ENCODE results near the gene PIP5K1C.

Gene PIP5K1C

DNA sequence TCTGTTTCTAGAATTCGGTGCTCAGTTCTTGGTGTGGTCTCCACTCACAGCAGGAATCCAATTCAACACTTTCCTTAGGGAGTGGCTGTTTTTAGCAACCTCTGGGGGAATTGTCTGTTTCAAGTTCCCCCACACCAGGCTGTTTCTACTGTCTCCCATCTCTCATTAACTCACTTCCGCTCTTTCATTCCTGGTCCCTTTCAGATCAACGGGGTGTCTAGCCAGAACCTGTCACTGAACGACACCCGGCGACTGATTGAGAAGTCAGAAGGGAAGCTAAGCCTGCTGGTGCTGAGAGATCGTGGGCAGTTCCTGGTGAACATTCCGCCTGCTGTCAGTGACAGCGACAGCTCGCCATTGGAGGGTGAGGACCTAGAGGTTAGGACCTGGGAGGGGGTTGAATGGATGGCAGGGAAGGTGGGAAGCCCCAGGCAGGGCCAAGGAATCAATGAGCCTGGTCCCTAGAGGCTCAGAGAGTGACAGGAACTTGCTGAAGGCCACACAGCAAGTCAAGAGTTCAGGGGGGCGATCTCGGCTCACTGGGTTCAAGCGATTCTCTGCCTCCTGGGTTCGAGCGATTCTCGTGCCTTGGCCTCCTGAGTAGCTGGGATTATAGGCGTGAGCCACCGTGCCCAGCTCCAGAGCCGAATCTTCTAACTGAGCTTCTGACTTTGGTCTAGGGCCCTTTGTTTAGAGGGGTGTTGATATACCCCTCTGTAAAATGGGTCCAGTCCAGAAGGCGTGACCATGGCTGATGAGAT lies 33.5 kb upstream of the PIP5K1C start:
- no peaks in the 10 kb centered on the region for H3K9me3 ChIP-seq (ENCODE audit: control insufficient read depth, low read length)
- no peaks in the 10 kb centered on the region for H3K27me3 ChIP-seq (ENCODE audit: control insufficient read depth, insufficient read depth, low read length)
- H3K36me3 ChIP-seq (ENCODE audit: control insufficient read depth, insufficient read depth, low read length), result peaks cover 13% of the 10 kb centered on the region
- H3K4me1 ChIP-seq (ENCODE audit: control insufficient read depth, insufficient read depth, low read length), result peaks cover 2% of the 10 kb centered on the region
- no peak overlapping the region for H3K4me3 ChIP-seq (ENCODE audit: low read length)
- H3K9ac ChIP-seq (ENCODE audit: low read length), result no peak overlapping the region

DNA sequence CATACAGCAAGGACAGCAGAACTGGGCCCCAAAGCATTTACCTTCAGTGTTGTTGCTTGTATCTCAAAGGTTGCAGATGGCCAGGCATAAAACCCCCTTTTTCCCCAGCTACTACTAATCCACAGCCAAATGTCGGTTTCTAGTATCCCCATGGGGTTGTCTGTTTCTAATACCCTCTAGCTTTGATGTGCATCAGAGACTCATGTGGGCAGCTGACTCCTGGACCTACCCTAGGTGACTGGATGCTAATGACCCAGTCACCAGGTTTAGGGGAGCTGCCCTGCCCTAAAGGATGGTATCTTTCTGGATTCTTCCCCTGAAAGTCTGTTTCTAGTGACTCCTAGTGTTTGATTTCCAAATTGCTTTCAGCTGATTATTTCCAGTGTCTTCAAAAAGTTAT lies 31.8 kb upstream of the PIP5K1C start:
- Histone ChIP-seq H3K4me3 (ENCODE audit: low read length) (no peak overlapping the region), H3K4me1 (ENCODE audit: control insufficient read depth, insufficient read depth, low read length) (peaks cover 14% of the 10 kb centered on the region), H3K9me3 (ENCODE audit: control insufficient read depth, low read length) (no peaks in the 10 kb centered on the region), H3K27me3 (ENCODE audit: control insufficient read depth, insufficient read depth, low read length) (no peaks in the 10 kb centered on the region), H3K9ac (ENCODE audit: low read length) (no peak overlapping the region), H3K36me3 (ENCODE audit: control insufficient read depth, insufficient read depth, low read length) (peaks cover 2% of the 10 kb centered on the region)

DNA sequence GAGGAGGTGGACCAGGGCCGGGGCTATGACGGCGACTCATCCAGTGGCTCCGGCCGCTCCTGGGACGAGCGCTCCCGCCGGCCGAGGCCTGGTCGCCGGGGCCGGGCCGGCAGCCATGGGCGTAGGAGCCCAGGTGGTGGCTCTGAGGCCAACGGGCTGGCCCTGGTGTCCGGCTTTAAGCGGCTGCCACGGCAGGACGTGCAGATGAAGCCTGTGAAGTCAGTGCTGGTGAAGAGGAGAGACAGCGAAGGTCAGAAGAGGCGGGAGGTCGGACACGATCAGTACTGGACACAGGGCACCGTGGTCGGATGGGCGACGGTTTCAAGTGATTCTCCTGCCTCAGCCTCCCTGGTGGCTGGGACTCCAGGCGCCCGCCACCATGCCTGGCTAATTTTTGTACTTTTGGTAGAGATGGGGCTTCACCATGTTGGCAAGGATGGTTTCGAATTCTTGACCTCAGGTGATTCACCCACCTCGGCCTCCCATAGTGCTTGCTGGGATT lies 30.2 kb upstream of the PIP5K1C start:
- Histone ChIP-seq H3K4me3 (ENCODE audit: low read length) (no peak overlapping the region), H3K4me1 (ENCODE audit: control insufficient read depth, insufficient read depth, low read length) (peaks cover 30% of the 10 kb centered on the region), H3K9ac (ENCODE audit: low read length) (no peak overlapping the region), H3K27me3 (ENCODE audit: control insufficient read depth, insufficient read depth, low read length) (no peaks in the 10 kb centered on the region), H3K9me3 (ENCODE audit: control insufficient read depth, low read length) (no peaks in the 10 kb centered on the region), H3K36me3 (ENCODE audit: control insufficient read depth, insufficient read depth, low read length) (no peaks in the 10 kb centered on the region)

DNA sequence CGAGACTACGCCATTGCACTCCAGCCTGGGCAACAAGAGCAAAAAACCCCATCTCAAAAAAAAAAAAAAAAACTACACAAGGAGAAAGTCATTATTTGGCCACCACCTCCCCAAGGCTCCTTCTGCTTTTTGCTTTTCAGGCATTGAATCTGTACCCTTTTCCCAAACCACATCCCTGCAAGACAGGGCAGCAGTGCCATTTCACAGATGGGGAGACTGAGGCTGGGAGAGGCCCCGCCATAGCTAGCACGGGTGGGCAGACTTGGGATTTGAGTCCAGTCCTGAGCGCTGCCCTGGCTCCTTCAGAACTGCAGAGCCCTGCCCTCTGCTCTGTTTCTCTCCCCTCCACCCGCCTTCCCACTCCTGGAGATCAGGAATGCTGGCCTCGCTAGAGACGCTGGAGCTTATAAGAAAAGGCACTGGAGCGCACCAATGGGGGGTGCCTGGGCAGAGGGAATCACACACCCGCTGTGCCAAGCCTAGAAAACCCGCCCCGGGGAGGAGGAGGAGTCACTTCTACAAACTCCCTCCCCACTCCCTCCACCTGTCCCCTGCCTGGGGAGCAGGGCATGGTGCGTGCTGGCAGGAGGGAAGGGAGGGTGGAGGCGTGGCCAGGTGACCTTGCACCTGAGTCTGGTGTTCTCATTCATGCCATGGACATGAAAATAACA lies 25.5 kb upstream of the PIP5K1C start:
- peaks cover 13% of the 10 kb centered on the region for H3K27me3 ChIP-seq (ENCODE audit: control insufficient read depth, insufficient read depth, low read length)
- no peak overlapping the region for H3K4me3 ChIP-seq (ENCODE audit: low read length)
- no peaks in the 10 kb centered on the region for H3K9me3 ChIP-seq (ENCODE audit: control insufficient read depth, low read length)
- no peak overlapping the region for H3K9ac ChIP-seq (ENCODE audit: low read length)
- peaks cover 53% of the 10 kb centered on the region for H3K4me1 ChIP-seq (ENCODE audit: control insufficient read depth, insufficient read depth, low read length)
- H3K36me3 ChIP-seq (ENCODE audit: control insufficient read depth, insufficient read depth, low read length), result no peaks in the 10 kb centered on the region

DNA sequence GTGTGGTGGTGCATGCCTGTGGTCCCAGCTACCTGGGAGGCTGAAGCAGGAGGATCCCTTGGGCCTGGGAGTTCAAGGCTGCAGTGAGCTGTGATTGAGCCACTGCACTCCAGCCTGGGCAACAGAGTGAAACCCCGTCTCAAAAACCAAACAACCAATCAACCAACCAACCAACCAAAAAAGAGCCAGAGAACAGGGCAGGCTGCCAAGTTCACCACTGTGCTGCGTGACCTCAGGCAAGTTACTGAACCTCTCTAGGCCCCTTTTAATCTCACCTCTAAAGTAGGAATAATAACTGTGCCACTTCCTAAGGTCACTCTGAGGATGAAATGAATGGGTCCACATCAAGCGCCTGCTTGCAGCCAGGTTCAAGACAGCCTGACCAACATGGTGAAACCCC lies 24.9 kb upstream of the PIP5K1C start:
- peaks cover 59% of the 10 kb centered on the region for H3K4me1 ChIP-seq (ENCODE audit: control insufficient read depth, insufficient read depth, low read length)
- H3K4me3 ChIP-seq (ENCODE audit: low read length), result no peak overlapping the region
- H3K27me3 ChIP-seq (ENCODE audit: control insufficient read depth, insufficient read depth, low read length), result peaks cover 13% of the 10 kb centered on the region
- H3K36me3 ChIP-seq (ENCODE audit: control insufficient read depth, insufficient read depth, low read length), result no peaks in the 10 kb centered on the region
- no peak overlapping the region for H3K9ac ChIP-seq (ENCODE audit: low read length)
- no peaks in the 10 kb centered on the region for H3K9me3 ChIP-seq (ENCODE audit: control insufficient read depth, low read length)

DNA sequence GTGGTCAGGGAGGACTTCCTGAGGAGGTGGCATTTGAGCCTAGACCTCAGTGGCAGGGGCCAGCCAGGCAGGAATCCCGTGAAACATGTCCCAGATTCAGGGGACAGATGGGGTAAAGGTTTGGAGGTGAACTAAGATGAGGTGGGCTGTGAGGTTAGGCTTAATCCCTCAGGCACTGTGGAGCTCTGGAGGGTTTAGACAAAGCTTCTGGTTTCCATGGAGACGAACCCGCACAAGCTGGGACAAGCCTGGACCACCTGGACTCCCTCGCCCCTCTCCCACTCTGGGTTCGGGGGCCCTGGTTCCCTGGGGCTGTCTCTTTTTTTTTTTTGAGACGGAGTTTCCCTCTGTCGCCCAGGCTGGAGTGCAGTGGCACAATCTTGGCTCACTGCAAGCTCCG lies 23.6 kb upstream of the PIP5K1C start:
- Histone ChIP-seq H3K27me3 (ENCODE audit: control insufficient read depth, insufficient read depth, low read length) (peaks cover 13% of the 10 kb centered on the region), H3K4me3 (ENCODE audit: low read length) (no peak overlapping the region), H3K9ac (ENCODE audit: low read length) (no peak overlapping the region), H3K36me3 (ENCODE audit: control insufficient read depth, insufficient read depth, low read length) (no peaks in the 10 kb centered on the region), H3K4me1 (ENCODE audit: control insufficient read depth, insufficient read depth, low read length) (peaks cover 70% of the 10 kb centered on the region), H3K9me3 (ENCODE audit: control insufficient read depth, low read length) (no peaks in the 10 kb centered on the region)

DNA sequence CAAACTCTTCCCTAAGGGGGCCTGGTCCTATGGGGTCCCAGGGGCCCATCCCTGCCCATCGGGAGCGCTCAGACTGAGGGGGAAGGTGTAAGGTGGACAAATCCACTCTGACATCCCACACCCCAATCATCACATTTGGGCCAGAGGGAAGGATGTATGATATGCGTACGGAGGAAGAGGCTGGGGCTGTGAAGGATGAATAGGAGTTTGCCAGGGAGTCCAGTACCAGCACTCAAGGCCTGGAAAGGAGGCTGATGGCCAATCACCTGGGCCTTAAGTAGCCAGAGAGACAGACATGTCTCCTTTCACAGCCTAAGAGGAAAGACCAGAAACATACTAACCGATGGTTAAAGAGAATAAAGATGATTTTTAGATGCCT lies 22.8 kb upstream of the PIP5K1C start:
- Histone ChIP-seq H3K27me3 (ENCODE audit: control insufficient read depth, insufficient read depth, low read length) (peaks cover 13% of the 10 kb centered on the region), H3K9ac (ENCODE audit: low read length) (no peak overlapping the region), H3K4me3 (ENCODE audit: low read length) (no peak overlapping the region)

DNA sequence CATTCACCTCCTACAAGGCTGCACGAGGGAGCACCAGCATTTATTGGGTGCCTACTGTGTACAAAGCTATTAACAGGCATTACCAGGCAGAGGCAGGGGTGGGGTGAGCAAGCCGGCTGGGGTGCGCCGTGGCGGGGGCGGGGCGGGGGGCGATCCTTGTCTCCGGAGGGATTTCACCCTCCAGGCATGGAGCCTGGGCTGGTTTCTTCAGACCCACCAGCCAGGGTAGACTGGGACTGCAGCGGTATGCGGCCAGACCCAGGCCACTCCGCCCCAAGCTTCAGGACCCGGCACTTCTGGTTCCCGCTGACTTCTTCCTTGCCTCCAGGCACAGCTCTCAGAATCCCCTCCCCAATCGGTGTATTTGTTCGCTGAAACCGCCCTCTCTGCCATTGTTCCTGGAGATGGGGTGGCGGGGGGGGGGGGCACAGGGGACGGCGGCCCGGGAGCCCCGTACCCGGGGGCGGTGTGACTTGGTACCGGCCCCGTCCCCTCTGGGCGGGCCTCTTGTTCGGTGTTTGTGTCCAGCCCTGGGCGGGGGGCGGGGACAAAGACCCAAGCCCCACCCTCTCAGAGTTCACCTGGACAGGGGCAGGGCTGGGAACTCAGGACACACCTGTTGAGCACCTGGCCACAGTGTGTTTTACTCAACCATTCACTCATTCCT lies 22.3 kb upstream of the PIP5K1C start:
- Histone ChIP-seq H3K9me3 (ENCODE audit: control insufficient read depth, low read length) (no peaks in the 10 kb centered on the region), H3K27me3 (ENCODE audit: control insufficient read depth, insufficient read depth, low read length) (peaks cover 13% of the 10 kb centered on the region), H3K36me3 (ENCODE audit: control insufficient read depth, insufficient read depth, low read length) (no peaks in the 10 kb centered on the region), H3K4me3 (ENCODE audit: low read length) (peak overlapping the region; percentile 58), H3K4me1 (ENCODE audit: control insufficient read depth, insufficient read depth, low read length) (peaks cover 72% of the 10 kb centered on the region), H3K9ac (ENCODE audit: low read length) (peak overlapping the region; percentile 63)

More for the DNA sequence above, 22.8 kb upstream of the PIP5K1C start:
- H3K9me3 ChIP-seq (ENCODE audit: control insufficient read depth, low read length), result no peaks in the 10 kb centered on the region
- peaks cover 70% of the 10 kb centered on the region for H3K4me1 ChIP-seq (ENCODE audit: control insufficient read depth, insufficient read depth, low read length)
- H3K36me3 ChIP-seq (ENCODE audit: control insufficient read depth, insufficient read depth, low read length), result no peaks in the 10 kb centered on the region

DNA sequence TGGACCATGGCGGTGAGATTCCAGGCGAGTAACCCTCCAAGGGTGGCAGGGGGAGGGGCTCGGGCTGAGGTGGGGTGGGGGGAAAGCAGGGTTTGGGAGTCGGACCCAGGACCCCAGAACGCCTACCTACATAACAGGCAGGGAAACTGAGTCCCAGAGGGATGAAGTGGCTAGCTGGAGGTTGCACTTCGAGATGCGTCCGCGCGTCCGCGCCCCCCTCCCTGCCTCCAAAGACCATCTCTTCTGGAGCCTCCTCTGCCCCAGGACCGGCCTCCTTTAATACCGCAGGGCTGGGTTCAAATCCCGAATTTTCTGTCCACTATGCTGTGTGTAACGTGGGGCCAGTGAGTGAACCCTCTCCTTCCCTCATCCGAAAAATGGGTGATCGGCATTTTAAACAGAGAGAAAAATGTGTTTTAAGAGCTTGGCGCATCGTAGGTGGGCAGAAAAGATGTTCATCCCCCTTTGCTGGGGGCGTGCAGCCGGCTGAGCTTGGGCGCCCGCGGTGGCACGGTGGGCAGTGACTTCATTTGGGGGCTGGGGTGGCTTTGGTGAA lies 21.7 kb upstream of the PIP5K1C start:
- peak overlapping the region; percentile 58 for H3K4me3 ChIP-seq (ENCODE audit: low read length)
- H3K27me3 ChIP-seq (ENCODE audit: control insufficient read depth, insufficient read depth, low read length), result peaks cover 13% of the 10 kb centered on the region
- no peaks in the 10 kb centered on the region for H3K9me3 ChIP-seq (ENCODE audit: control insufficient read depth, low read length)
- peaks cover 70% of the 10 kb centered on the region for H3K4me1 ChIP-seq (ENCODE audit: control insufficient read depth, insufficient read depth, low read length)
- H3K36me3 ChIP-seq (ENCODE audit: control insufficient read depth, insufficient read depth, low read length), result no peaks in the 10 kb centered on the region
- H3K9ac ChIP-seq (ENCODE audit: low read length), result peak overlapping the region; percentile 63

DNA sequence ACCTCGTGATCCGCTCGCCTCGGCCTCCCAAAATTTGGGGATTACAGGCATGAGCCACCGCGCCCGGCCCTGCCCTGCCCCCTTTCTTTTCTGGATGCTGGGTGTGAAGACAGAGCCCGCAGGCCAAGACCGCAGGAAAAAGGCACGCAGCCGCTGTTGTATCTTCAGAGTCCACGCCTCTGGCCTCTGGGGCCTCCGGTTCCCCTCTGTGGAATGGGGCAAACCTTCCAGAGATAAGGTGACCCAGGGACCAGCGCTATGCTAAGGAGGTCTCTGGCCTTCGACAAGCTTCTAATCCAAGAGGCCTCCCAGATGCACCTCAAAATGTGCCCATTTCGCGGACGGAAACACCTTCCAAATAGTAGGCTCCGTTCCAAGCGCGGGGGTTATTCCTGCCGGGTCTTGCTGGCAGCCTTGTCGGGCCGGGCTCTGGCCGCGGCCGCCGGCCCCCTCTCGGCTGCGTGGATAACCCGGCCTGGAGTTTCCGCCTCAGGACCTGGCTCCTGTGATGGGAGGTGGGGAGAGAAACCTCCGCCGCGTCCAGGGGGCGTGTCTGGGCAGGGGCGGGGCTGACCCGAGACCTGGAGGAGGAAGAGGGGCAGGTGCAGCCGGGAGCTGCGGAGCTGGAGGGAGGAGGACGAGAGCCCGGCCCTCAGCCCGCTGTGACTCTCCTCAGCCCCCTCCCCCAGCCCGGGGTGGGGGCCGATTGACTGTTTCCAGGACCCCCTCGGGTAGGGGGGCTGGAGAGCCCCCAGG lies 21.0 kb upstream of the PIP5K1C start:
- peak overlapping the region; percentile 60 for H3K4me3 ChIP-seq (ENCODE audit: low read length)
- H3K9ac ChIP-seq (ENCODE audit: low read length), result peak overlapping the region; percentile 63
- peaks cover 66% of the 10 kb centered on the region for H3K4me1 ChIP-seq (ENCODE audit: control insufficient read depth, insufficient read depth, low read length)
- H3K36me3 ChIP-seq (ENCODE audit: control insufficient read depth, insufficient read depth, low read length), result no peaks in the 10 kb centered on the region
- H3K27me3 ChIP-seq (ENCODE audit: control insufficient read depth, insufficient read depth, low read length), result peaks cover 13% of the 10 kb centered on the region
- H3K9me3 ChIP-seq (ENCODE audit: control insufficient read depth, low read length), result no peaks in the 10 kb centered on the region

DNA sequence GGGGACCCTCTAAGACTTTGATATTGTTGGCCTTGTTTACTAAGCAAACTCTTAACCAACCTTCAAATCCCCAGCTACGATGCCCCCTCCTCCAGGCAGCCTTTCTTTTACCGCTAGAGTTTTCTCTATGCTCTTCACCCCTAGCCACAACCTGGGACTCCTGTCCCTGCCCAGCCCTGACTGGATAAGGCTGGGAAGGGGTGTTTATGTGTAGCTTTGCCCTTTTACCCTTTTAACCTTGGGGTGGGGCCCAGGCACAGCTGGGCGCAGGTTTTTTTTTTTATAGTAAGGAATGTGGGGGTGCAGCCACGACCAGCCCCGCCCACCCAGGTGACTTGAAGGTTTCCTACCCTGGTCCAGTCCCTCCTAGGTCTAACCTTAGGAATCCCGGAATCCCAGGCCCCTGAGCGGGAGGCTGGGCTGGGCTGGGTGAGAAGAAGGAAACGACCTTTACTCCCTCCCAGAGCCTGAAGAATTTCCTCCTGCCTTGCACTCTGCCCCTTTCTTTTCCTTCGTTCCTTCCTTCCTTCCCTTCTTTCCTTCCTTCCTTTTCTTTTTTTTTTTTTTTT lies 20.2 kb upstream of the PIP5K1C start:
- H3K9me3 ChIP-seq (ENCODE audit: control insufficient read depth, low read length), result no peaks in the 10 kb centered on the region
- peak overlapping the region; percentile 55 for H3K9ac ChIP-seq (ENCODE audit: low read length)
- peaks cover 13% of the 10 kb centered on the region for H3K27me3 ChIP-seq (ENCODE audit: control insufficient read depth, insufficient read depth, low read length)
- H3K4me3 ChIP-seq (ENCODE audit: low read length), result peak overlapping the region; percentile 60
- no peaks in the 10 kb centered on the region for H3K36me3 ChIP-seq (ENCODE audit: control insufficient read depth, insufficient read depth, low read length)
- H3K4me1 ChIP-seq (ENCODE audit: control insufficient read depth, insufficient read depth, low read length), result peaks cover 62% of the 10 kb centered on the region

Measured in mucosa of stomach (tissue), 1 donor.